Prostate gland (tissue), 2 donors: ENCODE measurements around the gene VDR. TPM values are rescaled to one million over a fixed set of nuclear protein-coding genes. Genes with fewer than 3 reads are reported as not detected.

Experiments
- DNase-seq: peaks from one replicate; pipeline ENCODE4 v3.0.0-alpha.2; 2019; ENCODE audit warnings: low spot score
- H3K27ac ChIP-seq, 2 donors: fragments of 200-600 bp; sonication (generic); 2 replicates each; pipeline ENCODE4 v1.5.1; 2017 to 2019
- H3K27me3 ChIP-seq: fragments of 200-600 bp; sonication (generic); replicated peaks from 2 replicates; pipeline ENCODE4 v1.5.1; 2019; ENCODE audit not compliant: insufficient read depth
- H3K36me3 ChIP-seq, 2 donors: fragments of 200-600 bp; sonication (generic); 1 replicate in 1 of 2; 2 replicates in 1 of 2; pipeline versions ENCODE4 v1.5.1 to v1.8.1; 2017 to 2019
- H3K4me1 ChIP-seq: fragments of 200-600 bp; sonication (generic); replicated peaks from 2 replicates; pipeline ENCODE4 v1.5.1; 2019
- H3K4me3 ChIP-seq, 2 donors: fragments of 200-600 bp; sonication (generic); 2 replicates each; pipeline ENCODE4 v1.5.1; 2017 to 2019
- H3K9me3 ChIP-seq: fragments of 200-600 bp; sonication (generic); 2 replicates; pipeline ENCODE4 v1.5.1; 2017
- CTCF ChIP-seq, 4 experiments: fragments of 200-600 bp in 2 of 4; fragments of 450-650 bp in 2 of 4; sonication (generic) in 2 of 4; IDR thresholded peaks; 1 replicate in 3 of 4; 2 replicates in 1 of 4; pipeline ENCODE4 v1.5.1; 2016 to 2019; ENCODE audit warnings: antibody characterized with exemption in 4 of 4, mild to moderate bottlenecking in 2 of 4, moderate library complexity in 2 of 4
- POLR2A ChIP-seq: fragments of 450-650 bp; IDR thresholded peaks from one replicate; pipeline ENCODE4 v1.6.1; 2016; ENCODE audit warnings: antibody characterized with exemption, mild to moderate bottlenecking
- POLR2AphosphoS5 ChIP-seq: sonication (generic); formaldehyde crosslinking; IDR thresholded peaks from one replicate; pipeline ENCODE4 v1.6.1; 2017; ENCODE audit warnings: antibody characterized with exemption
- WGBS: methylation state at CpG from one replicate; pipeline ENCODE4 v1.1.5; 2018; 5-methylcytosine and 5-hydroxymethylcytosine counted together
- intact Hi-C: fragments of 100-400 bp; cut with DNase I; formaldehyde crosslinking; loops from one replicate; pipeline ENCODE4 v1.14.2; 2022
- total RNA-seq, 2 donors: library from RNA; depleted of rRNA; stranded (reverse); fragments of >200 nt; gene quantifications; one replicate each; pipeline ENCODE4 v1.1.0, GENCODE V29; 2016

The VDR gene
- total RNA-seq, 2 donors from 2014 or later: 3.4 to 4.3 TPM

GRCh38 chr12:47851303-47851952 is 53.4 kb downstream of the VDR start:
- 76% methylated on average over 3 of the region's 3 CpGs for WGBS
- no peak for DNase-seq
- no peak overlapping the region for H3K27ac ChIP-seq
- H3K4me1 ChIP-seq: no peaks in the 10 kb centered on the region
- TF ChIP-seq CTCF (IDR thresholded peaks at IDR 0.05): no peak
- TF ChIP-seq POLR2AphosphoS5: no peak
- no peak for TF ChIP-seq POLR2A
- no peaks in the 10 kb centered on the region for H3K27me3 ChIP-seq
- H3K36me3 ChIP-seq: no peaks in the 10 kb centered on the region
- intact Hi-C loops: no loop called here
- no peak overlapping the region for H3K4me3 ChIP-seq
- H3K9me3 ChIP-seq: no peaks in the 10 kb centered on the region

GRCh38 chr12:47850153-47851084 is 54.4 kb downstream of the VDR start:
- H3K27ac ChIP-seq: no peak overlapping the region
- no peaks in the 10 kb centered on the region for H3K9me3 ChIP-seq
- H3K4me1 ChIP-seq: no peaks in the 10 kb centered on the region
- no peak for DNase-seq
- H3K4me3 ChIP-seq: no peak overlapping the region
- TF ChIP-seq CTCF (IDR thresholded peaks at IDR 0.05) (no peak), POLR2A (no peak), POLR2AphosphoS5 (no peak)
- no peaks in the 10 kb centered on the region for H3K36me3 ChIP-seq
- intact Hi-C loops: no loop called here
- WGBS: 71% methylated on average over 12 of the region's 12 CpGs
- H3K27me3 ChIP-seq: no peaks in the 10 kb centered on the region

GRCh38 chr12:47849261-47849660 is 55.5 kb downstream of the VDR start:
- Histone ChIP-seq H3K27me3 (no peaks in the 10 kb centered on the region), H3K9me3 (no peaks in the 10 kb centered on the region), H3K4me1 (no peaks in the 10 kb centered on the region), H3K36me3 (no peaks in the 10 kb centered on the region), H3K27ac (no peak overlapping the region), H3K4me3 (no peak overlapping the region)
- WGBS: 84% methylated on average over 5 of the region's 5 CpGs
- intact Hi-C loops: no loop called here
- TF ChIP-seq CTCF (IDR thresholded peaks at IDR 0.05): no peak
- TF ChIP-seq POLR2A: no peak
- no peak for TF ChIP-seq POLR2AphosphoS5
- no peak for DNase-seq

- TF ChIP-seq POLR2A (no peak), POLR2AphosphoS5 (no peak), CTCF (IDR thresholded peaks at IDR 0.05) (no peak)
Measured at GRCh38 chr12:47848853-47849252, 55.9 kb downstream of the VDR start.

More at GRCh38 chr12:47848853-47849252, 55.9 kb downstream of the VDR start:
- Histone ChIP-seq H3K36me3 (no peaks in the 10 kb centered on the region), H3K9me3 (no peaks in the 10 kb centered on the region), H3K27ac (no peak overlapping the region), H3K27me3 (no peaks in the 10 kb centered on the region), H3K4me3 (no peak overlapping the region), H3K4me1 (no peaks in the 10 kb centered on the region)
- WGBS: 75% methylated on average over 5 of the region's 5 CpGs
- intact Hi-C loops: no loop called here
- no peak for DNase-seq
